A673 (cell line): ENCODE data around the gene PTGFRN. TPM values are rescaled to one million over a fixed set of nuclear protein-coding genes. Genes with fewer than 3 reads are reported as not detected.

Experiments used
- BruUV-seq: library from RNA; stranded (reverse); fragments of 400-500 nt; replicated peaks from 2 replicates; lab custom pipeline; 2021; lab: Mats Ljungman, UMichigan
- CTCF ChIA-PET: fragments of 300-600 bp; sonication (Branson Sonifier 250); formaldehyde crosslinking; loops from one replicate; lab custom pipeline; 2022; ENCODE audit warnings: antibody characterized with exemption; lab: Charles Lee
- POLR2A ChIA-PET: fragments of 300-600 bp; sonication (Branson Sonifier 250); formaldehyde crosslinking; loops from one replicate; lab custom pipeline; 2022; ENCODE audit warnings: antibody characterized with exemption; ENCODE audit not compliant: low non-redundant PET; lab: Charles Lee
- DNase-seq: peaks from one replicate; pipeline ENCODE4 v3.0.0-alpha.2; 2015; ENCODE audit warnings: low spot score
- H3K27ac ChIP-seq: fragments of 200-600 bp; sonication (generic); 2 replicates; pipeline ENCODE4 v1.5.1; 2016; ENCODE audit warnings: mixed run types, low read depth, mild to moderate bottlenecking, mixed read lengths, antibody characterized with exemption, low read length; ENCODE audit not compliant: poor library complexity, severe bottlenecking
- H3K27me3 ChIP-seq: fragments of 200-600 bp; sonication (generic); replicated peaks from 2 replicates; pipeline ENCODE4 v1.6.1; 2017; ENCODE audit warnings: mixed run types, low read depth, mild to moderate bottlenecking, mixed read lengths, antibody characterized with exemption, low read length; ENCODE audit not compliant: insufficient read depth, poor library complexity
- H3K36me3 ChIP-seq: fragments of 200-600 bp; sonication (generic); 2 replicates; pipeline ENCODE4 v1.6.1; 2016; ENCODE audit warnings: mixed run types, mild to moderate bottlenecking, mixed read lengths, antibody characterized with exemption, low read length; ENCODE audit not compliant: insufficient read depth, poor library complexity, severe bottlenecking
- H3K4me1 ChIP-seq: fragments of 200-600 bp; sonication (generic); 2 replicates; pipeline ENCODE4 v1.6.1; 2017; ENCODE audit warnings: mixed run types, mild to moderate bottlenecking, mixed read lengths, antibody characterized with exemption, low read length; ENCODE audit not compliant: insufficient read depth, poor library complexity, severe bottlenecking
- H3K4me3 ChIP-seq: fragments of 200-600 bp; sonication (generic); 2 replicates; pipeline ENCODE4 v1.5.1; 2016; ENCODE audit warnings: low read depth, mixed run types, mild to moderate bottlenecking, mixed read lengths, low read length; ENCODE audit not compliant: poor library complexity, severe bottlenecking
- H3K9me3 ChIP-seq: fragments of 200-600 bp; sonication (generic); 2 replicates; pipeline ENCODE4 v1.6.1; 2016; ENCODE audit warnings: mixed run types, low read depth, mild to moderate bottlenecking, mixed read lengths, antibody characterized with exemption, low read length; ENCODE audit not compliant: poor library complexity, severe bottlenecking
- EZH2 ChIP-seq: fragments of 200-600 bp; sonication (generic); IDR thresholded peaks from 2 replicates; pipeline ENCODE4 v1.6.1; 2017; ENCODE audit warnings: borderline replicate concordance, low read depth, mild to moderate bottlenecking, mixed read lengths, antibody characterized with exemption, low read length; ENCODE audit not compliant: poor library complexity, severe bottlenecking
- intact Hi-C: fragments of 100-400 bp; cut with micrococcal nuclease; formaldehyde crosslinking; loops from one replicate; pipeline ENCODE4 v1.10.0; 2022; ENCODE audit not compliant: unreplicated experiment
- total RNA-seq: library from RNA; stranded (reverse); gene quantifications from 2 replicates; pipeline ENCODE4 v1.2.3, GENCODE V29; 2021
- TF ChIP-seq, protein P1 (sequence below): fragments of 300-800, 200-600 bp; sonication (generic); conservative IDR thresholded peaks from 2 replicates; pipeline ENCODE4 v1.5.1; 2017; ENCODE audit warnings: low read depth, mild to moderate bottlenecking, antibody characterized with exemption, low read length, moderate library complexity, mixed read lengths

Gene PTGFRN
- total RNA-seq, 1 experiment from 2014 or later = 29.5 TPM

DNA sequence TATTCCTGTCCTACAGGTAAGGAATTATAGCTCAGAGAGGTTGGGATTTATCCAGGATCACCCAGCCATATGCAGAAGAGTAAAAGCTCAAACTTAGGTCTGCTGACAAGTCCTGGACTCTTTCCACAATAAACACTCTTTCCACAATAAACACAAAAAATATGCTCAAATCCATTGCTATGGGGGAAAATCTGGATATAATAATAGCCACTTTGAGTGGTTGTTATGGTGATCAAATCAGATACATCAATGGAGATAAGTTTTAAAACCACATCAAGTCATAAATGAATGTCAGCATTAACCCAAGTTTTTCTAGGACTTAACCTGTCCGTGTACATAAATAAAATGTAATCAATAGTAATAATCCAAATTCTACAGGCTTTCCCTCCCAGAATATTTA is 128.1 kb downstream of the PTGFRN start:
- ChIA-PET CTCF (no interaction called here), POLR2A (no interaction called here)
- DNase-seq = no peak
- no TSS peak for BruUV-seq
- Histone ChIP-seq H3K4me3 (no peak overlapping the region), H3K4me1 (no peaks in the 10 kb centered on the region), H3K36me3 (no peaks in the 10 kb centered on the region), H3K9me3 (no peaks in the 10 kb centered on the region), H3K27ac (no peak overlapping the region), H3K27me3 (no peaks in the 10 kb centered on the region)
- TF ChIP-seq, protein P1, sequence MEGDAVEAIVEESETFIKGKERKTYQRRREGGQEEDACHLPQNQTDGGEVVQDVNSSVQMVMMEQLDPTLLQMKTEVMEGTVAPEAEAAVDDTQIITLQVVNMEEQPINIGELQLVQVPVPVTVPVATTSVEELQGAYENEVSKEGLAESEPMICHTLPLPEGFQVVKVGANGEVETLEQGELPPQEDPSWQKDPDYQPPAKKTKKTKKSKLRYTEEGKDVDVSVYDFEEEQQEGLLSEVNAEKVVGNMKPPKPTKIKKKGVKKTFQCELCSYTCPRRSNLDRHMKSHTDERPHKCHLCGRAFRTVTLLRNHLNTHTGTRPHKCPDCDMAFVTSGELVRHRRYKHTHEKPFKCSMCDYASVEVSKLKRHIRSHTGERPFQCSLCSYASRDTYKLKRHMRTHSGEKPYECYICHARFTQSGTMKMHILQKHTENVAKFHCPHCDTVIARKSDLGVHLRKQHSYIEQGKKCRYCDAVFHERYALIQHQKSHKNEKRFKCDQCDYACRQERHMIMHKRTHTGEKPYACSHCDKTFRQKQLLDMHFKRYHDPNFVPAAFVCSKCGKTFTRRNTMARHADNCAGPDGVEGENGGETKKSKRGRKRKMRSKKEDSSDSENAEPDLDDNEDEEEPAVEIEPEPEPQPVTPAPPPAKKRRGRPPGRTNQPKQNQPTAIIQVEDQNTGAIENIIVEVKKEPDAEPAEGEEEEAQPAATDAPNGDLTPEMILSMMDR = no peak
- TF ChIP-seq EZH2 = no peak
- intact Hi-C loops = no loop called here

DNA sequence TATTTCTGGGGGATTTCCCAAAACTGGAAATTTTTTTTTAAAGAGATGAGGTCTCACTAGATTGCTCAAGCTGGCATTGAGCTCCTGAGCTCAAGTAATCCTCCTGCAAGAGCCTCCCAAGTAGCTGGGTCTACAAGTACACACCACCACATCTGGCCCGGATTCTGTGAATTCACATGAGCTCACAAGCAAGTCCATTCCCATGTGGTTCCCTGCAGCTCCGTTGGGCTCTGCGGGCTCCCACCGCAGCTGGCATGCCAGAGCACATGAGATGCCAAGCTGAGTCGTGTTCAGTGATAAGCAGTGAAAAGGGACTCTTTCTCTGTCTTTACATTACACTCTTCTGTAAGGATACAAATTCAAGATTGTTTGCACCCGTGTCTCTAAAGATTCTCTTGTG is 128.5 kb downstream of the PTGFRN start:
- CTCF ChIA-PET = no interaction called here
- DNase-seq = no peak
- Histone ChIP-seq H3K9me3 (no peaks in the 10 kb centered on the region), H3K4me3 (no peak overlapping the region), H3K4me1 (no peaks in the 10 kb centered on the region), H3K27ac (no peak overlapping the region), H3K27me3 (no peaks in the 10 kb centered on the region), H3K36me3 (no peaks in the 10 kb centered on the region)
- POLR2A ChIA-PET = no interaction called here
- TF ChIP-seq, protein P1 = no peak
- no peak for TF ChIP-seq EZH2
- no TSS peak for BruUV-seq
- intact Hi-C loops = no loop called here

Other genes with a start within 250 kb of the PTGFRN start
- gene IGSF3, start 242.2 kb upstream of the PTGFRN start, total RNA-seq = 4.0 and 6.9 TPM in 2 replicates
- gene CD2, start 155.5 kb upstream of the PTGFRN start, total RNA-seq = not detected in 2 replicates
- gene CD101, start 91.8 kb downstream of the PTGFRN start, total RNA-seq = 1.7 TPM in 2 replicates
- 89.1 and 91.4 TPM in 2 replicates for gene TTF2, start 150.4 kb downstream of the PTGFRN start, total RNA-seq
- gene TRIM45, start 211.8 kb downstream of the PTGFRN start, total RNA-seq = 3.2 and 6.7 TPM in 2 replicates